HG03565 (cell line): ENCODE data around the gene COG5.

Experiments used
- ATAC-seq: cut with Tn5 transposase; IDR thresholded peaks from one replicate; pipeline ENCODE4 v1.9.1; 2021; ENCODE audit warnings: mild to moderate bottlenecking, moderate library complexity; ENCODE audit not compliant: unreplicated experiment

Gene COG5

DNA sequence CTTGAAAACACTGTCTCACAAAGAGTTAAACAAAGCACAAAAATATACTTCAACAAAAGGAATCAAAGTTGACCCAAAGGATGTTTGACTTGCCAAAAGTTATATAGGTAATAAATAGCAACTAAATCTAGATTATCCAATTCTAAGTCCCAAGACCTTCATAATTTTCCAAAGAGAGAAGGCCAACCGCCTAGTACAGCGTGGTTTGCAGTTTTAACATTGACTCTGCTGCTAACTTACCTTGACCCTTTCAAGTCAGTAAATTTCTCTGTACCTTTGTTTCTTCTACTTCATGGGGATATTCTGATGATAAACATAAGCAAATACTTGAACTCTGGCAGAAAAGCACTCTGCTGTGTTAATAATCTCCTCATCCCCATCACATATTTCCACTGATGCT lies 95.7 kb downstream of the COG5 start:
- ATAC-seq, result no peak

DNA sequence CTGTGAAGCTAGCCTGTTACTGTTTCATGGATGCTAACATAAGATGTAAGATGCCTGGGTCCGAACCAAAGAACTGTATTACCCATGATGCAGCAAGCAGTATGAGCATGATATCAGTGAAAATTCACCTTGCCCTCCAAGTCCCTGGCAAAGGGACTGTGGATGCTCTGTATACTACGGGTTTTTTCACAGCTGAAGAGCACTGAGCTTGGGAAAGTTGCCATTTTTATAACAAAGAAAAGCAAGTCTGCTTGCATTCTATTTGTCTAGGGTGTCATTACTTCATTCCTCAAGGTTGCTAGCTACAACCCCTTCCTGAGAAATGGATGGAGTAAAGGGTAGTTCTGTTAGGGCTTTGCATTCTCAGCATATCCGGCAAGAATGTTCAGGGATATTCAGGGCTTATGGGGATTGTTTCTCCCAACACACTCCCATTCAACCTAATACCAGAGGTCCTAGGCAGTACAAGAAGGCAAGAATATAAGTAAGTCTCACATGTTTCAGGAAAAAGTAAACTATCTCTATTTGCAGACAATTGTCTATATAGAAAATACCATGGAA lies 99.0 kb downstream of the COG5 start:
- no peak for ATAC-seq

GRCh38 chr7:107463139-107464078 lies 100.3 kb downstream of the COG5 start:
- no peak for ATAC-seq

DNA sequence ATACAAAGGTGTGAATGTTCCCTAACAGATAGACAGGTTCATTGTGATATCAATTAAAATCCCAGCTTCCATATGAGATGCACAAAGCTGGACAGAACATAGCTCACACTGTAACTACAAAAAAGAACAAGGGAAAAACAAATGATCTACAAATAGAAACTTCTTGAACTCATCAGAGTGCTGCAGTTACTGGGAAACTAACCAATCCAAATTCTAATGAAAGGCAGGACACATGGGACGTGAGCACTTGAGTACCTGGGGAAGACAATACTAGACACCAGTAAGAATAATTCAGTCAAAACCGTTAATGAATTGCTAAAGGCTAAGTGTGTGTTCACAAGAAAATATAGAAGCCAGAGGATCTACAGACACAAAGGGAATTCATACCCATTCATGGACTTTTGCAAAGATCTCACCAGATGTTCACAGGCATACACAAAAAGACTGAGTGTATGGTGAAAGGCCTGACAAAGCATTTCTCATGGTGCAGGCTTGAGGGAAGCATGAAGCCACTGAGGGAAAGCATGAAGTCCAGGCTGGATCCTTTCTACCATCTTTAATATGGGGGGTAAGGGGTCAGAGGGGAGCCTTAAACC lies 101.7 kb downstream of the COG5 start:
- no peak for ATAC-seq

DNA sequence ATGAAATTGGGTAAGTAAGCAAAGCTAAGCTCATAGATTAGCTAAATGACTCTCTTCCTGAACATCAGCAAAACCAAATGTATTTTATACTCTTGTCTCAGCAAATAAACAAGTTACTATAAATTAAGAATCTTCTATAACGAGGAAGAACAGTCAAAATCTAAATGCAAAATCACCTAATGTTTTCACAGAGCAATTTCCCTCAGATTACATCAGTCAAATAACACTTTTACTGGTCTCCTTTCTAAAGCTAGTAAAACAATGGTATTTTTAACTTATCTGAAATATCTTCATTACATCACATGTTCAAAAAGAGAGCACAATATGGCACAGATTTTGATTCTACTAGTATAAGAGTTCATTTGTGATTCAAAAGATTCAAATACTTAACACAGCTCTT lies 110.3 kb downstream of the COG5 start:
- no peak for ATAC-seq

DNA sequence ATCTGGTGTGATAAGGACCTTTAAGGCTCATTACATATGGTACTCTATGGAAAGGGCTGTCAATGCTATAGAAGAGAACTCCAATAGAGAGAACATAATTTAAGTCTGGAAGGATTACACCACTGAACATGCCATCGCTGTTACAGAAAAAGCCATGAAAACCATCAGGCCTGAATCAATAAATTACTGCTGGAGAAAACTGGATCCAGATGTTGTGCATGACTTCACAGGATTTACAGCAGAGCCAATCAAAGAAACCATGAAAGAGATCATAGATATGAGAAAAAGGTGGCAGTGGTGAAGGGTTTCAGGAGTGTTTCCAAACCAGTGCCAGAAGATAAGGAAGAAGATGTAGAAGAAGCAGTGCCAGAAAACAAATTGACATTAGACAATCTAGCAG lies 112.8 kb downstream of the COG5 start:
- ATAC-seq, result no peak

DNA sequence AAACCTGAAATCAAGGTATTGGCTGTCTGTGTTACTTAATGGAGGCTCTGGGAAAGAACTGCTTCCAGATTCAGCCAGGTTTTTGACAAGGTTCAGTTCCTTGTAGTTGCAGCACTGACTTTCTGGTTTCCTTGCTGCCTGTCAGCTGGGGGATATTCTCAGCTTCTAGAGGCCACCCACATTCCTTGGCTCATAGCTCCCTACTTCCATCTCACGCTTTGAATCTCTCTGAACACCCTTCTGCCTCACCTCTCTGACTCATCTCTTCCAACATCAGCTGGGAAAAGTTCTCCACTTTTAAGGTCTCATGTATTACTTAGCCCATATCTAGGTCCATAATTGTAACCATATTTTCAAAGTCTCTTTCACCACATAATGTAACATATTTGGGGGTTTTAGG lies 116.7 kb downstream of the COG5 start:
- no peak for ATAC-seq

DNA sequence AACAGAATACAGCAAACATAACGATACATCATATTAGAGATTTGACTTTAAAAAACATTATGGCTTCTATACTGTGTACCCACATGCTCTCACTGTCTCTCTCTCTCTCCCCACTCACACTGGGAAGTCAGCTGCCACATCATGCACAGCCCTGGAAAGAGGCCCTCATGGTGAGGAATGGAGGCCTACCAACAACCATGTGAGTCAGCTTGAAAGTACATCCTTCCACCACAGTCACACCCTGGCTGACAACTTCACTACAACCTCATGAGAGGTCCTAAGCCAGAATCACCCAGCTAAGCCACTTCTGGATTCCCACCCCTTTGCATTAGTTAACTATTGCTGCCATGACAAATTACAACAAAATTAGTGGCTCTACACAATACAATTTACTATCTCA lies 117.2 kb downstream of the COG5 start:
- ATAC-seq, result no peak

DNA sequence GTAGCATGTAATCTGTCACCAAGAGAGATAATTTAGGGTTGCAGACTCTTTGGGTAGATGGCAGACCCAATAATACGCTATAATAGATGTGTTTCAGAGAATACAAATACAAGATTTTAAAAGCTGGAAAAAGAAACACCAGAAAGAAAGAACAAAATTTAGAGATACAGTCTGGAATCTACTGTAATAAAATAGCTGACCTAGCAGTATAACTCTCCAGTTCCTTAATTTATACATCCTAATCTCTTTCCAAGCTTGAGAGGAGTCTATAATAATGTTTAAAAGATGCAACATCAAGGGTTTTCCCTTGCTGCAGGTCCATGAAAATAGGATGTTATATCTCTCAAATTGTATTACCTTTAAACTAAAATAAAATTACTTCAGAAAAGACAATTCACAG lies 121.0 kb downstream of the COG5 start:
- ATAC-seq, result no peak

DNA sequence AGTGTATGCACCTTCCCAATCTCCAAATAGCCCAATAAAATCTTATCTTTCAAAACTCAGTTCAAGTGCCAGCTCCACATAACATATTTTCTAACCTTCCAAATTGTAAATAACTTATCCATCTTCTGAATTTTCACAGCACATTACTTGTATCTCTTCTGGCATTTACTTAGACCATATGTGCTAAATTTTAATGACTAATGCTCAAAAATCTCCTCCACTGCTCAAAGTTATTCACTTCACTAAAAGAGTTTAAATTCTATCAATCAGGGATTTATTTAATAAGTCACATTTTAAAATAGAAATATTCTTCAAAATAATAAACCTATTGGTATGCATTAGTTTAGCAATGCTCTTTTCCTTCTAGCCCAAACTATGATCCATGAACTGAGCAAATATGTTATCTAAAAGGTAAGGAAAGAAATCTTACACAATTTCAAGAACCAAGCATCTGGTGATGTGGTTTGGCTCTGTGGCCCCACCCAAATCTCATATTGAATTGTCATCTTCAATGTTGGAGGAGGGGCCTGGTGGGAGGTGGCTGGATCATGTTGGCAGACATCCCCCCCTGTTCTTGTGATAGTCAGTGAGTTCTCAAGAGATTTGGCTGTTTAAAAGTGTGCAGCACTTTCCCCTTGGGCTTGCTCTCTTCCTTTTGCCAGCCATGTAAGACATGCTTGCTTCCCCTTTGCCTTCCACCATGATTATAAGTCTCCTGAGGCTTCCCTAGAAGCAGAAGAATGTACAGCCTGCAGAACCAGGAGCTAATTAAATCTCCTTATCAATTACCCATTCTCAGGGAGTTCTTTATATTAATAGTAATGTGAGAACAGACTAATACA lies 121.9 kb downstream of the COG5 start:
- no peak for ATAC-seq

GRCh38 chr7:107439025-107439424 lies 124.7 kb downstream of the COG5 start:
- no peak for ATAC-seq

DNA sequence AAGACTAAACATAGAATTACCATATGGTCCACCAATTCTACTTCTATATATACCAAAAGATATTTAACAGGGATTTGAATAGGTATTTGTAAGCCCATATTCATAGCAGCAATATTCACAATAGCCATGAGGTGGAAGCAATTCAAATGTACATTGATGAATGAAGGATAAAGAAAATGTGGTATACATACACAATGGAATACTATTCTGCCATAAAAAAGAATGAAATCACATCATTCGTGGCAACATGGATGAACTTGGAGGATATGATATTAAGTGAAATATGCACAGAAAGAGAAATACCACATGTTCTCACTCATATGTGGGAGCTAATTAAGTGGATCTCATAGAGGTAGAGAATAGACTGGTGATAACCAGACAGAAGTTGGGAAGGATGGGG lies 128.0 kb downstream of the COG5 start:
- no peak for ATAC-seq

GRCh38 chr7:107432261-107432660 lies 131.5 kb downstream of the COG5 start:
- no peak for ATAC-seq

DNA sequence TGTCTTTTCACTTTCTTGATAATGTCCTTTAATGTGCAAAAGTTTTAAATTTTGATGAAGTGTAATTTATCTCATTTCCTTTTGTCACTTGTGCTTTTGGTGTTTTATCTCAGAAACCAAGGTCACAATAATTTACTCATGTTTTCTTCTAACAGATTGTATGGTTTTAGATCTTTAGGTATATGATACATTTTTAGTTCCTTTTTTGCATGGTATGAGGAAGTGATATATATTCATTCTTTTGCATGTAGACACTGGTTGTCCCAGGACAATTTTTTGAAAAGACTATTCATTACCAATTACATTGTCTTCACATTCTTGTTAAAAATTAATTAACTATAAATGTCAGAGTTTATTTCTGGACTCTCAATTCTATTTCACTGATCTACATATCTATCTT lies 133.7 kb downstream of the COG5 start:
- no peak for ATAC-seq

GRCh38 chr7:107428642-107429041 lies 135.1 kb downstream of the COG5 start:
- no peak for ATAC-seq

DNA sequence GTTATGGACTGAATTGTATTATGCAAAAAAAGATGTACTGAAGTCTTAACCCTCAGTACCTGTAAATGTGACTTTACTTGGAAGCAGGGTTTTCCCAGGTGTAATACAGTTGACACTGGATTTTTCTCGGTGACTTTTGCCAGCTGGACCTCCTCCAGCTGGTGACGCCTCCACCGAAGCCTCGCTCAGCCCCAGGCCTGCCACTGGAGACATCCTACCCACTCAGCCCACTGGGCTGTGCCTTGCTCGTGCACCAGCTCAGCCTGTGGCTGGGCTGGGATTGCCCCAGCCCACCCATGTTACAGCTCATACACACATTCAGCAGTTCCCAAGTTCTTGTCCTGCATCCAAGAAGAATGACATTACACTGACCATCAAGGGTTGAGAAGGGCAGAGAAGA lies 136.3 kb downstream of the COG5 start:
- ATAC-seq, result no peak

DNA sequence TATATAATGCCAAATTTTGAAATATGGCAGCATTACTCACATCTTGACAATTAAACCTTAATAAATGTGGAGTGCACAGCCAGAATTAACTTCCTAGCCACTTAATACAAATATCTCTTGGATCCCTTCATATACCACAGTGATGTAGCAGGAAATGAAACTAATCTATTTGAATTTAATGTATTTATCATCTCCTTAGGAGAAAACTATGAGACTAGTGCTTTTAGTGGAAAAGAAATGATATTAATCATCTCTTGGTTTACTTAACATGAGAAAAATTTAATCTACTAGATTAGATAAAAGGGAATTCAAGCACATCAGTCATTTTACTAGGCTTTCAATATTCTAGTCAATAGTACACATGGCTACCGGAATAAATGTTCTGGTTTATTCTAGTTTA lies 149.5 kb downstream of the COG5 start:
- no peak for ATAC-seq

DNA sequence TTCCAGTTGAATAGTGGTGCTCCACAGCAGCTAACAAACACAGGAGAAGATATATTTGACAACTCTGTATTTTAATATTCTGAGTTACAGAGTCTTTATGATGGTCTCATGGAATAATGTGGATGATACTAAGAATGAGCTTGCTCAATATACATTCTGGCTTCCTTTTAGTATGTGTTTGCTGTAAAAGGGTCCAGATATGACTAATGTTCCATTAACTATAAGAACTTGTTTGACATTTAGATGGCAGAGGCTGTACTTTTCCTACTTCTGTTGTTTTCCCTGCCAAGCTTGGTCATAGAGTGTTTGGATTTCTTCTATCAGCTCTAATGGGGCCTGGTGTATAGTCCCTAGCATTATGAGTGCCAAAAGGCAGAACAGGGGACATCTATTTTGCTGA lies 155.4 kb downstream of the COG5 start:
- ATAC-seq, result no peak

DNA sequence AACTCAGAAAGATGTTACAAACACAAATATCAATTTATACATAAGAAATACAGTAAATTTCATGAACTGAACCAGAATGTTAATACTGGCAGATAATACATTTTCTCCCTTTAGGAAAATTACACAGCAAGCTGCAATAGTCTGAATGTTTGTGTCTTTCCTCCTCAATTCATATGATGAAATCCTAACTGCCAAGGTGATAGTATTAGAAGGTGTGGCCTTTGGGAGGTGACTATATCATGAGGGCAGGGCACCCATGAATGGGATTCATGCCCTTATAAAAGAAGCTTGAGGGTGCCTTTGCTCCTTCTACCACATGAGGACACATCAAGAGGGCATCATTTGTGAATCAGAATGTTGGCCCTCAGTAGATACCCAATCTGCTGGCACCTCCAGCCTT lies 158.2 kb downstream of the COG5 start:
- ATAC-seq, result no peak

DNA sequence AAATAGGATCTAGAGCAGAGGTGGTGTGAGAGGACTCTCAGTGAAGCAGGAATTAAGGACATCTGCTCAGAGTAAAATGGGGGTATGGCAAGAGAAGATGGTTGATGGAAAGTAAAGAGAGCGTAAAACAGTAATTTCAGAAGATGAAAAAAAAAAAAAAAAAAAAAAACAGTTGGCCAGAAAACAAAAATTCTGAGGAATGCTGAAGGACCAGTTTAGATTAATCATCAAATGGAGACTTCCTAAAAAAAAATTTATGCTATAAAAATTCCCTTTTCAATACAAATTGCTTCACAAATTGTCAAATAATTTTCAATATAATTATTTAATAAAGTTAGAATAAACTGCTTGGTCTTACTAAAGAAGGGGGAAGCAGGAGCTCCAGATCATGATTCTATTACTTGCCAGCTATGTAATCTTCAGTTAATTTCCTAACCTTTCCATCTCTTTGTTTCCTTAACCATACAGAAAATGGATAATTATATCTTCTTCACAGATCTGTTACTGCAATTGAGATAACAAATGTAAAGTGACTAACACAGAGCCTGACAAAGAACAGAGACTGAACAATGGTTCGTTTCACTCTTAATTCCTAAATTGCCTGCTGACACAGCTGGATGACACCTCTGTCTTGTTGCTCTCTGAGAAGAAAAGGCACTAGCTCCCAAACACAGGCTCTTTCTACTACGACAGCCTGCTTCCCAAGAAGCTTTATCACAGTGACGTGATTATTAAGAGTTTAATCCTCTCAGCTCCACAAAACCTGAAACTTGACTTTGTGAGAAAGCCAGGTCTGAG lies 158.8 kb downstream of the COG5 start:
- no peak for ATAC-seq

GRCh38 chr7:107398161-107398560 lies 165.6 kb downstream of the COG5 start:
- ATAC-seq, result no peak
